ENCODE data around the gene CARD8.
A peak's percentile ranks its signal among the peaks of the same experiment; 100 is the strongest.
"Not testable (repeated sequence)": the region's sequence is repeated elsewhere in the genome, so short reads cannot be mapped to it uniquely, and the experiment has no call there.

CARD8 gene, protein sequence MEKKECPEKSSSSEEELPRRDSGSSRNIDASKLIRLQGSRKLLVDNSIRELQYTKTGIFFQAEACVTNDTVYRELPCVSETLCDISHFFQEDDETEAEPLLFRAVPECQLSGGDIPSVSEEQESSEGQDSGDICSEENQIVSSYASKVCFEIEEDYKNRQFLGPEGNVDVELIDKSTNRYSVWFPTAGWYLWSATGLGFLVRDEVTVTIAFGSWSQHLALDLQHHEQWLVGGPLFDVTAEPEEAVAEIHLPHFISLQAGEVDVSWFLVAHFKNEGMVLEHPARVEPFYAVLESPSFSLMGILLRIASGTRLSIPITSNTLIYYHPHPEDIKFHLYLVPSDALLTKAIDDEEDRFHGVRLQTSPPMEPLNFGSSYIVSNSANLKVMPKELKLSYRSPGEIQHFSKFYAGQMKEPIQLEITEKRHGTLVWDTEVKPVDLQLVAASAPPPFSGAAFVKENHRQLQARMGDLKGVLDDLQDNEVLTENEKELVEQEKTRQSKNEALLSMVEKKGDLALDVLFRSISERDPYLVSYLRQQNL

GRCh38 chr19:48255376-48256303 is at the start of gene CARD8:
CARD8 (minus strand) TSS chr19:48255912; CDS start chr19:48241020, 14,892 bp downstream.
- peak; percentile 62 to 75 (median 73) for DNase-seq (ENCODE audit: low read depth in 3 of 3)

DNA sequence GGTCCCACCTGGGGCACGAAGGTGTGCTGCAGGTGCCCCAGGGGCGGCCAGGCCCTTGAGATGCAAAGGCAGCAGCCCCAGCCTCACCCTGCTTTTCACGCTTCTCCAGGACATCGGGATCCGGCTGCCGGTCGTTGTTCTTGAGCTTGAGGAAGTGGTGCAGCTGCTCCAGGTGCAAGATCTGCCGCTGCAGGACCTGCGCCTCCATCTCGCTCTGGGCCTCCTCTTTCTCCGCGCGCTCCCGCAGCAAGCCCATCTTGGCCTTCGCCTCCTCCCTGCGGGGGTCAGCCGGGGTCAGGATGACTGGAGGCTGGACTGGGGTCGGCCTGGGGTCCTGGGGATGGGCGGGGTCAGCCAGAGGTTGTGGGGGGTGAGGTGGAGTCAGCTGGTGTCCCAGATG is 48.2 kb upstream of the CARD8 start:
- DNase-seq (ENCODE audit: low read depth in 3 of 3): no peak

DNA sequence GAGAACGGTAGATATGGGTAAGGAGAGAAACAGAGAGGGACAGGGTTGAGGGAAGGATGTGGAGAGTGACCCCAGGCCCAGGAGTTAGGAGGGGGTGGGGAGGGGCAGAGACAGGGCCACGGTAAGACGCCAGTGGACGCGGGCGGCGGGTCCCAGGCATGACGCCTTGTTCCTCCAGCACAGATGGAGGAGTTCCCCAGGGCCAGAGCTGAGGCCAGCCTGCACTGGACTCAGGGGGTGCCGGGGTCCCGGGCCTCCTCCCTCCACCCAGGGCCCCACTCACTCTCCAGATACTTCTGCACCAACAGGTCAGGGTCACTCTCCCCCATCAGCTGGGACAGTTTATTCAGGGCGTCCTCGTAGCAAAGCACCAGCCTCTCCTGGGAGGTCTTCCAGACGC is 47.7 kb upstream of the CARD8 start:
- DNase-seq (ENCODE audit: low read depth in 3 of 3): no peak

DNA sequence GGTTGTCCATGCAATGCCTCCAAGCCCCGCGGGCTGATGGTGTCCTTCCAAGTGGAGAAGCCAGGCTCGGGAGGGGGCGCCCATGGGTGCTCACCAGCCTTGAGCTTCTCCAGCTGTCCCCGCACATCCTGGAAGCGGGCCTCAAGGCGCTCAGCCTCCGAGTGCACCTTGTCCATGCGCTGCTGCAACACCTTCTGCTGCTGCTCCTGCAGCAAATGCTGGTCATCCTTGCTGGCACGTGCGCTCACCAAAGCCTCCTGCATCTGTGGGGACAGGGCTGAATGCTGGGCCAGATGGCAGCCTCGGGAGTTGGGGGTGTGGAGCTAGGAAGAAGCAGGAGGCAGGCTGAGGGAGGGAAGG is 46.9 kb upstream of the CARD8 start:
- no peak for DNase-seq (ENCODE audit: low read depth in 3 of 3)

GRCh38 chr19:48301886-48302599 is 46.3 kb upstream of the CARD8 start:
- no peak for DNase-seq (ENCODE audit: low read depth in 3 of 3)

- DNase-seq (ENCODE audit: low read depth in 3 of 3): no peak
Measured at GRCh38 chr19:48297975-48298374, 42.3 kb upstream of the CARD8 start.

DNA sequence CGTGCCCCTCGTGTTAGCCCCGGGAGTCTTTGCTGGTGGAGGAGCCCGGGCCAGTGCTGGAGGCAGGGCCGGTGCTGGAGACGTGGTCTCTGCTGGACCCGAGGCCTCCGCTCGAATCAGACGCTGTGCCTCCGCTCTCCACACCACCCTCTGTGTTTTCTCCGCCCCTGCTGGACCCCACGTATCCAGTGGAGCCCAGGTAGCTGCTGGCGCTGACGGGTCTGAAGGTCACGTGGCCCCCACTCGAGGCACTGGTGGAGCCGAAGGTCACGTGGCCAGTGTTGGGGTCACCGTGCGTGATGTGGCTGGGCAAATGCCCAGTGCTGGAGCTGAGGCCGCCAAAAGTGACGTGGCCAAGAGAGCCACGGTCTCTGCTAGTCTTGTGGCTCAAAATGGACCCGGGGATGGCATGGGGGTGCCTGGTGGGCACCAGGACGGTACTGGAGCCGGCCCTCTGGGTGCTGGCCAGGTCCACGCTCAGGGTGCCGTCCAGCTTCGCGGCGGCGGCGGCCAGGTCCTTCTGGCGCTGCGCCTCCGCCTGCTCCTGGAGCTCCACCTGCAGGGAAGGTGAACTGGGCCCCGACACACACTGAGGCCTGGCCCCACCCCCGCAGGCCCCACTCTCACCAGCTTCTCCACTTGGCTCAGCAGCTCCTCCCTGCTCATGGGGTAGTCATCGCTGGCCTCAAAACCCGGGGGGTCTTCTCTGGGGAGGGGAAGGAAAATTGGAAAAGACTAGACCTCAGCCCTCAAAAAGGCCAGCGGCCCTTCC is 41.4 kb upstream of the CARD8 start:
- DNase-seq (ENCODE audit: low read depth in 3 of 3): no peak

DNA sequence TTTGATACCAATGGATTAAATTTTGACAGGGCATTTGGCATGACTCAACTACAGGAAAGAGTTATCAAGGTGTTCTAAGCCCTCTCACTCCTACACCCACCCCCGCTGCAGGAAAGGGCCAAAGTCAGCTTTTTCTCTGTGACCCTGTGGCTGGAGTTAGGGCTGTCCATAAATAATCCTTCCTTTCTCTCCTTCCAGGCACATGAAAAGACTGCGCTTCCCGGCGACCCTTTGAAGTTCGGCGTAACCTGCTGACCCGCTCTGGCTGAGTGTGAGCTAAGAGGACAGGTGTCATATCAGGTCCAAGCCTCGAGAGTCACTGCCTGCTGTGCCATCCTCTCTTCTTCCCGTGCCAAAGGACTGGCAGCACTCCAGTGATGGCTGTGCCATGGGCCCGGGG is 39.7 kb upstream of the CARD8 start:
- DNase-seq (ENCODE audit: low read depth in 3 of 3): no peak

DNA sequence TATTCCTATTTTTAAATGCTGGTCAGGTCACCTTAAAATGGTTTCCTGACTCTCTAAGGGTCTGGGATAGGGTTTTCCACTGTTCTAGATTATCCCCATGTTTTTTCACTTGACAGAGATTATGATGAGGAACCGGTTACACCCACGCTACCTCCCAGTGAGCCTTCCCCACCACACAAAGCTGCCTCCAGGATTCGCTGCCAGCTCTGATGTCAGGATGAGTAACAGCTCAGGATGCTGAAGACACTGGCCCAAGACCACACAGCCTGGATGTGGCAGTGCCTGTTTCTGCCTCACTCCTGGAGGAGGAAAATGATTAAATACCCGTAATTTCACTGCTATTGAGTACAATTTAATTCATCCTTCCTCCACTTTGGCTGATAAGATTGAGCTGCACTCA is 37.1 kb upstream of the CARD8 start:
- DNase-seq (ENCODE audit: low read depth in 3 of 3): no peak

DNA sequence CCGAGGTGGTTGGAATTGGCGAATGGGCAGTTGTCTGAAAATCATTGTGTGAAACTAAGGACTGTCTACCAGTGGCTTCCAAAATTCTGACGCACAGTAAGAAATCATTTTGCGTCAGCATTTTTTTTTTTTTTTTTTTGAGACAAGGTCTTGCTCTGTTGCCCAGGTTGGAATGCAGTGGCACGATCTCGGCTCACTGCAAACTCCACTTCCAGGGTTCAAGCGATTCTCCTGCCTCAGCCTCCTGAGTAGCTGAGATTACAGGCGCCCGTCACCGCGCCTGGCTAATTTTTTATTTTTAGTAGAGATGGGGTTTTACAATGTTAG is 35.7 kb upstream of the CARD8 start:
- DNase-seq (ENCODE audit: low read depth in 3 of 3): not testable (repeated sequence)

DNA sequence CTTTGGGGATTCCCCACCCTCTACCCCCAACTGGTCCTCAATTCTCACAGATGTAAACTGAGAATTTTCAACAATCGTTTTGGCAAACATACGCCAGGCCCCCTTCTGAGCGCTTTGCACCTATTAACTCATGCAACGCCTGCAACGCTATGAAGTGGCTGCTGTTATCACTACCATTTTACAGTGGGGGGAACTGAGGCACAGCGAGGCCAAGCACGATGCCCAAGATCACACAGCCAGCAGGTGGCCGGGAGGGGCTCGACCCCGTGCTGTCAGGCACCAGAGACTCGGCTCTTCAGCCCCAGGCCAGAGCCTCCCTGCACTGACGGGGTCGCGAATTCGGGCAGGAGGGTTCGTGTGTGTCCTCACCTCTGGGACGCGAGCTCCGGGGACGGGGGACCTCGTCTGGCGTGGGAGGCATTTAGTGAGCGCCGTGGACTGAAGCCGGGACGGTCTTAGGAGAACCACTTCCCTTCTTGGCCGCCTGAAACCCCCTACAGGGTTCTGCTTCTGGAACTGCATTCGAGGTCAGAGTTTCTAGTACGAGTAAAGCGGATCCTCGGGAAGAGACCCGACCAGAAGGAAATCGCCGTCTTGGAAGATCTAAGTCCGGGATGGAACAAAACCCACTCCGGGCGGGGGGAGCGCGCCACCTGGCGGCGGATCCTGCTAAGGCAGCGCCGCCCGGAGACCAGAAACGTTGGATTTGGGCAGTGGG is 35.2 kb upstream of the CARD8 start:
- peak; percentile 22 to 52 (median 47) for DNase-seq (ENCODE audit: low read depth in 3 of 3)

GRCh38 chr19:48290401-48290770 is 34.7 kb upstream of the CARD8 start:
- no peak for DNase-seq (ENCODE audit: low read depth in 3 of 3)

DNA sequence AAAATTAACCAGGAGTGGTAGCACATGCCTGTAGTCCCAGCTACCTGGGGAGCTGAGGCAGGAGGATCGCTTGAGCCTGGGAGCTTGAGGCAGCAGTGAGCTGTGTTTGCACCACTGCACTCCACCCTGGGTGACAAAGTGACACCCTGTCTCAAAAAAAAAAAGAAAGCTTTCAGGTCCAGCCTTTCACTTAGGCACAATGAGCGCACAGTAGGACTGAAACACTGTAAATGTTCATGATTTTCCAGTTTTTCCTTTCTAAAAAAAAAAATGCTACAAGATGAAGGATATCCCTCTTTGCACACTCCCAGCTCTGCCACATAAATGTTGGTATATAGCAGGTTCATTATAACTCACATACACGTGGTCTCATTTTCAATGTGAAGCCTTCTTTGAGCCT is 32.0 kb upstream of the CARD8 start:
- DNase-seq (ENCODE audit: low read depth in 3 of 3): no peak

DNA sequence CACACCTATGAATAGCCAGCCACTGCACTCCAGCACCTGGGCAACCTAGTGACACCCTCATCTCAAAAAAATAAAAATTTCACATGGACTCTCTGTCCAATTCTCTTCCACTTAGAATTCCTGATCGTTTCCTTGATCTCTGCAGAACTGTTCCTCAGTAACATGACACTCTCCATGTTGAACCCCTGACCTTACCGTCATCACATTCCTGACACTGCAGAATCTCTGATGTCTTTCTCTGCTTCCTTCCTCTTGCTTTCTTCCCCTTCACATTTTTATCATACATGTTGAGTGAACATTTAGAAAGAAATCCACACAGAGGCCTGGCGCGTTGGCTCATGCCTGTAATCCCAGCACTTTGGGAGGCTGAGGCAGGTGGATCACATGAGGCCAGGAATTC is 29.2 kb upstream of the CARD8 start:
- no peak for DNase-seq (ENCODE audit: low read depth in 3 of 3)

DNA sequence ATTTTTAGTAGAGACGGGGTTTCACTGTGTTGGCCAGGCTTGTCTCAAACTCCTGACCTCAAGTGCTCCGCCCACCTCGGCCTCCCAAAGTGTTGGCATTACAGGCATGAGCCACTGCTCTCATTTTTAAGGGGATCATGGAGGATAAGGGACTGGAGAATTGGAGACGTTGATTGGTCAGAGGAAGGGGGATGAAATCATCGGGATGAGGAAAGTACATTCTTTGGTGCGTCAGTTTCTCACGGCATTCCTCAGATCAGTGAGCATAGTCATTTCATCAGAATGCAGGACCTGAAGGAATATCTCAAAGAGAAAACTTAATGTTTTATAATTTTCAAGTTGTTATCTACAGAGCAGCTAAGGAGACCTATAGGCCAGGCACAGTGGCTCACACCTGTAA is 28.2 kb upstream of the CARD8 start:
- no peak for DNase-seq (ENCODE audit: low read depth in 3 of 3)

DNA sequence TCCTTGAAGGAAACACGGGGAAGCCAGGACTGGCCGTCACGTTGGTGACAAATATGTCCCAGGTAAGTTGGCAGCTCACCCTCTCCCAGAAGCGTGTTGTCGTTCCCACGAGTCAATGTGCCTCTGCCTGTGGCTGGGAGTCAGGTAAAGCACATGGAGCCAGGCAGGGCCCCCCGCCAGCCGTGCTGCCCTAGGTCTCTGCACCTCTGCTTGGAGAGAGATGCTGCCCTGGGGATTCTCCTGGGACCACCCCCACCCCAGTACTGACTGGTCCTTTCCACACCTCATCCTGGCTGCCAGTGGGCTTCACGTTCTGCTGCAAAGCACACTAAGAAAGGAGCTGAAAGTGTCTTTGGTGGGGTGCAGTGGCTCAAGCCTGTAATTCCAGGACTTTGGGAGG is 24.0 kb upstream of the CARD8 start:
- no peak for DNase-seq (ENCODE audit: low read depth in 3 of 3)

DNA sequence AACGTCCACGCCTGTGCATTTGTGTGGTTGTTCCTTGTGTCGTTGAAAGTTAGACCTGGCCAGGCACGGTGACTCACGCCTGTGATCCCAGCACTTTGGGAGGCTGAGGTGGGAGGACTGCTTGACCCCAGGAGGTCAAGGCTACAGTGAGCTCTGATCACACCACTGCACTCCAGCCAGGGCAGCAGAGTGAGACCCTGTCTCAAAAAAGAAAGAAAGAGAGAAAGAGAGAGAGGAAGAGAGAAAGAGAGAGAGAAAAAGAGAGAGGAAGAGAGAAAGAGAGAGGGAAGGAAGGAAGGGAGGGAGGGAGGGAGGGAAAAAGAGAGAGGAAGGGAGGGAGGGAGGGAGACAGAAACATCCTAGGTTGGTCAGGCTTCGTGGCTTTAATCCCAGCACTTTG is 19.2 kb upstream of the CARD8 start:
- DNase-seq (ENCODE audit: low read depth in 3 of 3): no peak

GRCh38 chr19:48274173-48274572 is 18.5 kb upstream of the CARD8 start:
- DNase-seq (ENCODE audit: low read depth in 3 of 3): no peak

DNA sequence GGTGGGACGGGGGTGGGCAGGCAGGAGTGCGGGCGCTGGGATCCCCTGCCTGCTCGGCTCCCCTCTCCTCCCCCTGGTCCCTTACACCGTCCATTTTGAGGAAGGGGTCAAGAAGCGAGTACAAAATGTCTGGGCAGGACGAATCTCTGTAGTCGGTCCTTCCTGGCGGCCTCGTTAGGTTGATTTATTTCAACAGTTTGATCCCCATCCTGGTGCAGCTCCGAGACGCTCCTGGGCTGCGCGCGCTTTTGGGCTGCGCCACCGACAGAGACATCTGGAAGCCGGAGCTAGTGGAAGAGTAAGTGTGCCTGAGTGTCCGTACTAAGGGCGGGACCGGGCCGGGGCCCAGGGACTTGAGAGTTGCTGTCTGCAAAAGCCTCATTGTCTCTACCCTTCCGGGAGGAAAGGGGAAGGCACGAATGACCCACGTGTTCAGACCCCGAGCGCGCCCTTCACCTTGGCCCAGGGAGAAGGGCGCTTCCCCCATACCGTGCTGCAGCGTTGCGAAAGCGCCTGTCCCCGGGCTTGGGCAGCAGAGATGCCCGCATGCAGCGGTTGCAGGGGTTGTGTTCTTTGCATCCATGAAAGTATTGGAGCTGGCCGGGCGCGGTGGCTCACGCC is 15.9 kb upstream of the CARD8 start:
- no peak for DNase-seq (ENCODE audit: low read depth in 3 of 3)

GRCh38 chr19:48269617-48270026 is 13.9 kb upstream of the CARD8 start:
- not testable (repeated sequence) for DNase-seq (ENCODE audit: low read depth in 3 of 3)

Data from stimulated activated CD4-positive, alpha-beta T cell treated with anti-CD3 and anti-CD28 coated beads, TNF-alpha, amount 100 ng/mL, for 24 hours (primary cell).